ENCODE measurements around the gene CENPP.

- no peak for TF ChIP-seq CTCF (IDR thresholded peaks at IDR 0.05)
- TF ChIP-seq POLR2A (IDR thresholded peaks at IDR 0.05): no peak
Observed at GRCh38 chr9:92446536-92446935, 120.8 kb downstream of the CENPP start.

Data from thyroid gland (tissue), 4 donors.